GM23338 (cell line): ENCODE data around the gene NNT.

Experiments
- CREB1 ChIP-seq: fragments of 250-450 bp; sonication (Bioruptor Pico); IDR thresholded peaks from 2 replicates; pipeline ENCODE4 v1.5.0; 2020; ENCODE audit warnings: low read depth, mild to moderate bottlenecking, moderate library complexity
- CTCF ChIP-seq, 2 experiments: fragments of 200-600 bp in 1 of 2; sonication (generic) in 1 of 2; conservative IDR thresholded peaks; 2 replicates each; pipeline versions ENCODE4 v1.5.1 to v1.6.1; 2016 to 2017; ENCODE audit warnings: antibody characterized with exemption in 2 of 2, low read depth in 2 of 2, mild to moderate bottlenecking in 2 of 2, moderate library complexity in 1 of 2
- ETS1 ChIP-seq: IDR thresholded peaks from 2 replicates; pipeline ENCODE4 v1.6.1; 2016; ENCODE audit warnings: antibody characterized with exemption
- EZH2 ChIP-seq: fragments of 200-600 bp; sonication (generic); IDR thresholded peaks from one replicate; pipeline ENCODE4 v1.8.0; 2017; ENCODE audit warnings: antibody characterized with exemption, mild to moderate bottlenecking, low read depth; ENCODE audit not compliant: unreplicated experiment
- EZH2phosphoT487 ChIP-seq: fragments of 200-600 bp; sonication (generic); IDR thresholded peaks from one replicate; pipeline ENCODE4 v1.8.1; 2018; ENCODE audit warnings: antibody characterized with exemption; ENCODE audit not compliant: unreplicated experiment
- JUNB ChIP-seq: IDR thresholded peaks from one replicate; pipeline ENCODE4 v1.6.1; 2016; ENCODE audit warnings: antibody characterized with exemption; ENCODE audit not compliant: unreplicated experiment
- POLR2AphosphoS5 ChIP-seq: IDR thresholded peaks from 2 replicates; pipeline ENCODE4 v1.6.1; 2016; ENCODE audit warnings: antibody characterized with exemption, low read depth
- REST ChIP-seq: IDR thresholded peaks from one replicate; pipeline ENCODE4 v1.6.1; 2018; ENCODE audit warnings: antibody characterized with exemption; ENCODE audit not compliant: unreplicated experiment
- ZNF331 ChIP-seq: fragments of 250-450 bp; sonication (Bioruptor Pico); IDR thresholded peaks from 2 replicates; pipeline ENCODE4 v1.5.0; 2020; ENCODE audit warnings: low read depth, mild to moderate bottlenecking, moderate library complexity

DNA sequence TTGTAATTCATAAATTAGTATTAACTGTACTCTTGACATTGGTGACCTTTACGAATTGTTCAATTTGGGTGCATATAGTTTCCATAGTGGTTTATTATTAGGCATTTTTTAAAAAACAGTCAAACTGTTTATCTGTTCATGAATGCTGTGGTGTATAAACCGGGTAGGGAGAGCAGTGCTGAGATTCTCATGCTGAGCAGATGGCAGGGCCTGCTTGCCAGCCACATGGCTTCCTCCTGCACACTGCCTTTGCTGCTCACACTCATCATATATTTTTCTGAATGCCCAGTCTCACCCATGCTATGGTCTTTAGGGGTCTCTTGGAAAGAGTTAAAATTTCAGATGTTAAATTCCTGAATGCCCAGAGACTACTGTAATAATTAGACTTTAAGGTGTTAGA, 40.8 kb downstream of the NNT start:
- no peak for TF ChIP-seq REST
- TF ChIP-seq ZNF331 = no peak
- TF ChIP-seq JUNB = no peak
- TF ChIP-seq CTCF (conservative IDR thresholded peaks at IDR 0.05; ENCODE audit: low read depth in 2 of 2) = no peak
- TF ChIP-seq POLR2AphosphoS5 = no peak
- TF ChIP-seq EZH2 = no peak
- TF ChIP-seq EZH2phosphoT487 = no peak
- no peak for TF ChIP-seq CREB1 (CRISPR knock-in tag)
- TF ChIP-seq ETS1 = no peak
